Sigmoid colon (tissue), 7 donors: ENCODE results near the gene POU2AF1. TPM values are rescaled to one million over a fixed set of nuclear protein-coding genes. Genes with fewer than 3 reads are reported as not detected.

Source experiments
- DNase-seq: peaks from one replicate; pipeline ENCODE4 v3.0.0-alpha.2; 2019
- H3K27ac ChIP-seq, 4 donors: fragments of 200-600 bp; sonication (generic); one replicate each; pipeline ENCODE4 v1.5.1; 2016 to 2019; ENCODE audit warnings: mild to moderate bottlenecking in 1 of 4
- H3K27me3 ChIP-seq, 3 donors: fragments of 200-600 bp; sonication (generic); one replicate each; pipeline ENCODE4 v1.5.1; 2019; ENCODE audit warnings: mild to moderate bottlenecking in 1 of 3
- H3K36me3 ChIP-seq, 4 donors: fragments of 200-600 bp; sonication (generic); one replicate each; pipeline ENCODE4 v1.5.1; 2016 to 2019
- H3K4me1 ChIP-seq, 4 donors: fragments of 200-600 bp; sonication (generic); one replicate each; pipeline ENCODE4 v1.5.1; 2017 to 2019
- H3K4me3 ChIP-seq, 4 donors: fragments of 200-600 bp; sonication (generic); one replicate each; pipeline ENCODE4 v1.5.1; 2017 to 2019; ENCODE audit warnings: mild to moderate bottlenecking in 2 of 4, moderate library complexity in 1 of 4
- H3K9me3 ChIP-seq, 4 donors: fragments of 200-600 bp in 3 of 4; sonication (generic) in 3 of 4; one replicate each; pipeline versions ENCODE4 v1.5.1 to v1.6.1; 2013 to 2019
- EP300 ChIP-seq, 4 donors: sonication (generic); formaldehyde crosslinking; IDR thresholded peaks; one replicate each; pipeline ENCODE4 v1.6.1; 2017; ENCODE audit warnings: antibody characterized with exemption in 4 of 4
- POLR2A ChIP-seq, 2 donors: fragments of 450-650 bp; IDR thresholded peaks; one replicate each; pipeline ENCODE4 v1.6.1; 2016; ENCODE audit warnings: antibody characterized with exemption in 2 of 2, mild to moderate bottlenecking in 2 of 2, moderate library complexity in 2 of 2
- POLR2AphosphoS5 ChIP-seq, 4 donors: sonication (generic); formaldehyde crosslinking; IDR thresholded peaks; one replicate each; pipeline ENCODE4 v1.6.1; 2017; ENCODE audit warnings: antibody characterized with exemption in 4 of 4
- WGBS, 2 donors: extraction: QIAGEN DNeasy Blood & Tissue Kit; methylation state at CpG; one replicate each; pipeline ENCODE4 v1.1.7; 2013; 5-methylcytosine and 5-hydroxymethylcytosine counted together
- intact Hi-C: fragments of 100-400 bp; cut with DNase I; formaldehyde crosslinking; loops from one replicate; pipeline ENCODE4 v1.15.1; 2023
- polyA plus RNA-seq, 3 donors: library from polyadenylated mRNA; stranded (reverse); fragments of 200-250 nt; gene quantifications; one replicate each; pipeline ENCODE4 v1.2.3, GENCODE V29; 2013
- total RNA-seq, 4 donors: library from RNA; depleted of rRNA; stranded (reverse); fragments of >200 nt; gene quantifications; one replicate each; pipeline ENCODE4 v1.1.0, GENCODE V29; 2016
- TF ChIP-seq, protein P1 (sequence below), 4 experiments: fragments of 450-650 bp in 3 of 4; fragments of 200-600 bp in 1 of 4; IDR thresholded peaks; one replicate each; pipeline ENCODE4 v1.5.1; 2016 to 2019; ENCODE audit warnings: antibody characterized with exemption in 4 of 4, mild to moderate bottlenecking in 3 of 4, moderate library complexity in 2 of 4
- donor health status: healthy with polysubstance abuse.
- donor health status: Bipolar disorder and iron deficiency.
- donor health status: healthy.

Gene POU2AF1
- total and polyA plus RNA-seq, 7 donors, result 0.16 to 27.0 (median 1.1) TPM; not detected in 3

DNA sequence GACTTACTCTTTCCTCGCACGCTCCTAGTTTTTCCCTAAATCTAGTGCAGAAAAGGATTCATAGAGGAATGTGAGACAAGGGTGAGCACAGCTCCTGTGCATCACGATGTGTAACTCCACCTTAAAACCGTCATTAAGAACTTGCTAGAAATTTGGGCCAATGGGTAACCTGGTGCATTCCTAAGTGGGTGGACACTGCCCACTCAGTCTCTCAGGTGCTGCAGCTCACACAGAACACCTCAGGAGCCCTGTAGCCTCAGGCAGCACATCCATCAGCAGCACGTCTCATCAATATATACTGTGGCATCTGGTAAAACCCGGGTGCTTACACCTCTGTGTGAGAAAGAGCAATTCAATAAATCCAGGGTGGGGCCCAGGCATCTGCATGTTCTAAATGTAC is 68.4 kb downstream of the POU2AF1 start:
- peaks cover 0 to 2% (median 0%) of the 10 kb centered on the region in 4 donors for H3K4me1 ChIP-seq
- no peak overlapping the region for H3K27ac ChIP-seq
- 65 to 86% methylated on average over 6 of the region's 6 CpGs for WGBS, 2 donors
- intact Hi-C loops, result no loop called here
- DNase-seq, result no peak
- no peak overlapping the region for H3K4me3 ChIP-seq
- H3K36me3 ChIP-seq, result peaks cover 0 to 4% (median 0%) of the 10 kb centered on the region in 4 donors
- TF ChIP-seq POLR2A (IDR thresholded peaks at IDR 0.05), result no peak
- no peak for TF ChIP-seq POLR2AphosphoS5 (IDR thresholded peaks at IDR 0.05)
- TF ChIP-seq, protein P1, sequence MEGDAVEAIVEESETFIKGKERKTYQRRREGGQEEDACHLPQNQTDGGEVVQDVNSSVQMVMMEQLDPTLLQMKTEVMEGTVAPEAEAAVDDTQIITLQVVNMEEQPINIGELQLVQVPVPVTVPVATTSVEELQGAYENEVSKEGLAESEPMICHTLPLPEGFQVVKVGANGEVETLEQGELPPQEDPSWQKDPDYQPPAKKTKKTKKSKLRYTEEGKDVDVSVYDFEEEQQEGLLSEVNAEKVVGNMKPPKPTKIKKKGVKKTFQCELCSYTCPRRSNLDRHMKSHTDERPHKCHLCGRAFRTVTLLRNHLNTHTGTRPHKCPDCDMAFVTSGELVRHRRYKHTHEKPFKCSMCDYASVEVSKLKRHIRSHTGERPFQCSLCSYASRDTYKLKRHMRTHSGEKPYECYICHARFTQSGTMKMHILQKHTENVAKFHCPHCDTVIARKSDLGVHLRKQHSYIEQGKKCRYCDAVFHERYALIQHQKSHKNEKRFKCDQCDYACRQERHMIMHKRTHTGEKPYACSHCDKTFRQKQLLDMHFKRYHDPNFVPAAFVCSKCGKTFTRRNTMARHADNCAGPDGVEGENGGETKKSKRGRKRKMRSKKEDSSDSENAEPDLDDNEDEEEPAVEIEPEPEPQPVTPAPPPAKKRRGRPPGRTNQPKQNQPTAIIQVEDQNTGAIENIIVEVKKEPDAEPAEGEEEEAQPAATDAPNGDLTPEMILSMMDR (IDR thresholded peaks at IDR 0.05), result no peak
- H3K27me3 ChIP-seq, result no peaks in the 10 kb centered on the region
- no peaks in the 10 kb centered on the region for H3K9me3 ChIP-seq

DNA sequence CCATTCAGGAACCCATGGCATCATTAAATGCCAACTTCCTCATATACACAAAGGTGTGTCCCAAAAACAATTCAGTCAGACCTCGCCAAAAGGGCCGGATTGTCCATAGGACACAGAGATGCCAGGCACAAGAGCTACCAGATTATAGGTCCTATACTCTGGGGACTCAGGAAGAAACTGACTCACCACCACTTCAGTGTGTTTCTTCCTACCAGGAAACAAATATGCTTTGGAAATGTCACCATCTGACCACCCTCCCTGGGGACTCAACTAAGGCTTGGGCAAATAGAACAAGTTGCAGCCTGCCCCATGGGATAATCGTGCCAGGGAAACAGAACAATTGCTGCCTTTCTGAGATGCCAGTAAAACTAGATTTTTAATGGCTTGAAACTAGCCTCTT is 69.0 kb downstream of the POU2AF1 start:
- Histone ChIP-seq H3K36me3 (peaks cover 0 to 4% (median 0%) of the 10 kb centered on the region in 4 donors), H3K27ac (no peak overlapping the region), H3K9me3 (no peaks in the 10 kb centered on the region), H3K4me1 (peaks cover 0 to 2% (median 0%) of the 10 kb centered on the region in 4 donors), H3K27me3 (no peaks in the 10 kb centered on the region), H3K4me3 (no peak overlapping the region)
- no peak for TF ChIP-seq EP300 (IDR thresholded peaks at IDR 0.05)
- TF ChIP-seq, protein P1 (IDR thresholded peaks at IDR 0.05), result no peak
- no peak for TF ChIP-seq POLR2AphosphoS5 (IDR thresholded peaks at IDR 0.05)
- TF ChIP-seq POLR2A (IDR thresholded peaks at IDR 0.05), result no peak
- DNase-seq, result no peak
- intact Hi-C loops, result no loop called here
- 12 to 47% methylated on average over 3 of the region's 3 CpGs for WGBS, 2 donors

DNA sequence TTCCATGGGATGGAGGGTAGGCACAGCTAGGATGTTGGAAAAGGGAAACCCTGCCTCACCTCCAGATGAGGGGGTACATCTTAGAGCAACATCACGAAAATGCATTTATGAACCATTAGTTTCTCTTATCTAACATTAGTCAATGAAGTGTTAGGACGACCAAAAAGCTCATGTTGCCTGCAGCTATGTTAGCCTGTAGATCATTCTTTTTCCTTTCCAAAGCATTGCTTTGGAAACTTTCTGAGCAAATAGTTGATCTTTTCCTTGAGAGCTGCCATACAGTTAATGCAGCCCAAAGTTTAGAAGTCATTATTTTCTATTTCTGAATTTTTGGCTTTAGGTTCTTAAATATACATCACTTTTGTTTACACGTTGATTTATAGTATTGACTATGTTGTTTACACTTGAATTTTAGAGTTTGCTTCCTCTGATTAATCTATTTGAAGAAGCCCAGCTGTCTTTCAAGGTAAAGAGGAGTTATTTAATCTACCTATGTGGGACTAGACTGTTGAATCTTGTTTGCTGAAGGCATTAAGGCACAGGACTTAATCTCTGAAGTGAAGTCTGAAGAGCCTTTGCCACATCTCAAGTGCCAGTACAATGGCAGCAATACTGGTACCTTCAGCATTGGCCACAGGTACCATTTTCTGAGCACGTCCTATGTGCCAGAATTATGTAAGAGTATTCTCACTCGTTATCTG is 69.7 kb downstream of the POU2AF1 start:
- no peak overlapping the region for H3K4me3 ChIP-seq
- no peaks in the 10 kb centered on the region for H3K9me3 ChIP-seq
- no peak for DNase-seq
- peaks cover 0 to 2% (median 0%) of the 10 kb centered on the region in 4 donors for H3K4me1 ChIP-seq
- TF ChIP-seq EP300 (IDR thresholded peaks at IDR 0.05) (no peak), POLR2A (IDR thresholded peaks at IDR 0.05) (no peak), POLR2AphosphoS5 (IDR thresholded peaks at IDR 0.05) (no peak)
- TF ChIP-seq, protein P1 (IDR thresholded peaks at IDR 0.05), result no peak
- 68 to 79% methylated on average over 5 of the region's 5 CpGs for WGBS, 2 donors
- intact Hi-C loops, result no loop called here
- H3K36me3 ChIP-seq, result peaks cover 0 to 4% (median 0%) of the 10 kb centered on the region in 4 donors
- no peaks in the 10 kb centered on the region for H3K27me3 ChIP-seq
- no peak overlapping the region for H3K27ac ChIP-seq

DNA sequence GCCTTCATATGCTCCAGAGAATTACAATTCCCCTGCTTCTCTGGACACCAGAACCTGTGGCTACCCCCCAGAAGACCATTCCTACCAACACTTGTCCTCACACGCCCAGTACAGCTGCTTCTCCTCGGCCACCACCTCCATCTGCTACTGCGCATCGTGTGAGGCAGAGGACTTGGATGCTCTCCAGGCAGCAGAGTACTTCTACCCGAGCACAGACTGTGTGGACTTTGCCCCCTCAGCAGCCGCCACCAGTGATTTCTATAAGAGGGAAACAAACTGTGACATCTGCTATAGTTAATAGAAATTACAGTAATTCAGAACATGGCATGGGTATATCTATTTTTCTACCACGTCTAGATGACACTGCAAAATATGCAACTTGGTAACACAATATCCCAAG is 70.9 kb downstream of the POU2AF1 start:
- no peak overlapping the region for H3K27ac ChIP-seq
- H3K4me3 ChIP-seq, result no peak overlapping the region
- 13 to 62% methylated on average over 7 of the region's 7 CpGs for WGBS, 2 donors
- DNase-seq, result no peak
- peaks cover 0 to 4% (median 0%) of the 10 kb centered on the region in 4 donors for H3K36me3 ChIP-seq
- intact Hi-C loops, result no loop called here
- H3K27me3 ChIP-seq, result no peaks in the 10 kb centered on the region
- no peaks in the 10 kb centered on the region for H3K9me3 ChIP-seq
- H3K4me1 ChIP-seq, result peaks cover 0 to 11% (median 3%) of the 10 kb centered on the region in 4 donors
- no peak for TF ChIP-seq EP300 (IDR thresholded peaks at IDR 0.05)
- TF ChIP-seq, protein P1 (IDR thresholded peaks at IDR 0.05), result no peak
- no peak for TF ChIP-seq POLR2AphosphoS5 (IDR thresholded peaks at IDR 0.05)
- TF ChIP-seq POLR2A (IDR thresholded peaks at IDR 0.05), result no peak
